Measurements from ENCODE around the gene GZF1.

GRCh38 chr20:23368316-23369071 lies 6.5 kb downstream of the GZF1 start:
- TF ChIP-seq, protein P1, sequence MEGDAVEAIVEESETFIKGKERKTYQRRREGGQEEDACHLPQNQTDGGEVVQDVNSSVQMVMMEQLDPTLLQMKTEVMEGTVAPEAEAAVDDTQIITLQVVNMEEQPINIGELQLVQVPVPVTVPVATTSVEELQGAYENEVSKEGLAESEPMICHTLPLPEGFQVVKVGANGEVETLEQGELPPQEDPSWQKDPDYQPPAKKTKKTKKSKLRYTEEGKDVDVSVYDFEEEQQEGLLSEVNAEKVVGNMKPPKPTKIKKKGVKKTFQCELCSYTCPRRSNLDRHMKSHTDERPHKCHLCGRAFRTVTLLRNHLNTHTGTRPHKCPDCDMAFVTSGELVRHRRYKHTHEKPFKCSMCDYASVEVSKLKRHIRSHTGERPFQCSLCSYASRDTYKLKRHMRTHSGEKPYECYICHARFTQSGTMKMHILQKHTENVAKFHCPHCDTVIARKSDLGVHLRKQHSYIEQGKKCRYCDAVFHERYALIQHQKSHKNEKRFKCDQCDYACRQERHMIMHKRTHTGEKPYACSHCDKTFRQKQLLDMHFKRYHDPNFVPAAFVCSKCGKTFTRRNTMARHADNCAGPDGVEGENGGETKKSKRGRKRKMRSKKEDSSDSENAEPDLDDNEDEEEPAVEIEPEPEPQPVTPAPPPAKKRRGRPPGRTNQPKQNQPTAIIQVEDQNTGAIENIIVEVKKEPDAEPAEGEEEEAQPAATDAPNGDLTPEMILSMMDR (IDR thresholded peaks at IDR 0.05) = no peak
- TF ChIP-seq POLR2A (IDR thresholded peaks at IDR 0.05) = no peak

All from adrenal gland (tissue), 5 donors.